Erythroblast (primary cell): ENCODE data around the gene ATG2B.

Experiments
- DNase-seq, 2 experiments: peaks; one replicate each; lab custom pipeline; 2025; lab: John Stamatoyannopoulos, UW
- GATA1 ChIP-seq: IDR thresholded peaks from 2 replicates; pipeline ENCODE4 v1.6.1; 2011; ENCODE audit warnings: low read depth, mild to moderate bottlenecking, control low read depth, low read length, moderate library complexity
- POLR2A ChIP-seq: IDR thresholded peaks from 2 replicates; pipeline ENCODE4 v1.6.1; 2011; ENCODE audit warnings: mild to moderate bottlenecking, low read length

ATG2B gene

DNA sequence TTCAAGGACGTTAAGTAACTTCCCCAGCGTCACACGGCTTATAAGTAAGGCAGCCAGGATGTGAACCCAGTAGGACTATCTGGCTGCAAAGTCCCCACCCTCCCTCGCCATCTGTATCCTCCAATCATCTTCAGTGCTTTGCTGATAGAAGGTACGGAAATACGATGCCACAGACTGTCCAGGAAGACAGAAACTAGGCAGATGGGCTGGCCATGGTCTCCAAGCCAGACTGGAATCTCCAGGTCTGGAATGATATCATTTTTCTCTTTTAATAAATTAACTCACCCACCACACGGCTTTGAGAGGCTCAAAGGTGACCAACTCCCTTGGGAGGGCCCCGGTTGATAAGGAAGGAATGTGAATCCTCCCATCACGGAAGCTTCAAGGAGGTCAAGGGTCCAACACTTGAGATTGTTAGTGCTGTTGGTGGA is 123.4 kb downstream of the ATG2B start:
- DNase-seq: no peak
- TF ChIP-seq POLR2A: no peak
- TF ChIP-seq GATA1: no peak

DNA sequence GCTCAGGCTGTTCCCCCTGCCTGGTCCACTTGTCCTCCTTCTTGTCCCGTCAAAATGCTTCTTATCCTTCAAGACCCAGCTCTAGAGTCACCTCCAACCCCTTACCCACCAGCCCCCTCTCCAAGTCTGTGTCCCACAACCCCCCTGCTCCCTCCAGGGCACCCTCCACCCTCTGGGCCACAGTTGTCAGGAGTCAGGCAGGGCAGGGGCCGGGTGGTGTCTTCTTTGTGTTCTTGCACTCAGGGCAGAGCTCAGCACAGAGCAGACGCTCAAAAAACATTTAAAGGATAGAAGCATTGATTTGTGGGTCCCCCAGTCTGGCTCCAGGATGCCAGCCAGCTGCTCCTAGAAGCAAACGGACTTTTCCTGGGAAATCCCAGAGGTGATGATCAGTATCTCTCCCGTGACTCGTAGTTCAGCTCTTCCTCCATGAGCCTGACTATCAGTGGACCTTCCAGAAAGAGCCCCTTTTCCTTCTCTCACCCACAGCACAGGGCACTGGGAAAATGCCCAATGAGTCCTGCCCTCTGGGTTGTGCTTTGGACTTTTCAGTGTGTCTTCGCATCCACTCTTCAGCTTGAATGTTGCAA is 124.4 kb downstream of the ATG2B start:
- no peak for DNase-seq
- no peak for TF ChIP-seq GATA1
- no peak for TF ChIP-seq POLR2A

GRCh38 chr14:96237641-96238040 is 125.5 kb downstream of the ATG2B start:
- DNase-seq: no peak
- TF ChIP-seq GATA1 (no peak), POLR2A (no peak)

DNA sequence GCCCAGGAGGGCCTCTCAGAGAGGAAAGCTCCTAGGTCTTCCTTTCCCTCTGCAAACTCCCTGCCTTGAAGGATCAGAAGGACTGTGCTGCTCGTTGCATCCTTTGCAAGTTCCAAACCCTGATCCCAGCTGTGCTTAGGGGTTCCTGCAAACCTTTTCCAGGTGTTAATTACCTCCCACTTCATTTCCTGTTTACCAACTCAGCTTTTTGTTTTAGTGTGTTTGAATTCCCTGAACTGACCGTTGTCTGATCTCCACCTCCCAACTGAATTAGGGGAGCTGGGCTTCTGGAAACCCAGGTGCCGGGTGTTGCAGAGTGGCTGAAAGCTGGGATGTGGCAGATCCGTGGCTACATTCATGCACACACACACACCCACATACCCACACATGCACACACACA is 127.7 kb downstream of the ATG2B start:
- no peak for TF ChIP-seq GATA1
- TF ChIP-seq POLR2A: no peak
- no peak for DNase-seq

GRCh38 chr14:96233661-96234060 is 129.5 kb downstream of the ATG2B start:
- DNase-seq: no peak

GRCh38 chr14:96232506-96232905 is 130.6 kb downstream of the ATG2B start:
- no peak for DNase-seq
- TF ChIP-seq GATA1 (no peak), POLR2A (no peak)

More at GRCh38 chr14:96233661-96234060, 129.5 kb downstream of the ATG2B start:
- no peak for TF ChIP-seq GATA1
- TF ChIP-seq POLR2A: no peak

DNA sequence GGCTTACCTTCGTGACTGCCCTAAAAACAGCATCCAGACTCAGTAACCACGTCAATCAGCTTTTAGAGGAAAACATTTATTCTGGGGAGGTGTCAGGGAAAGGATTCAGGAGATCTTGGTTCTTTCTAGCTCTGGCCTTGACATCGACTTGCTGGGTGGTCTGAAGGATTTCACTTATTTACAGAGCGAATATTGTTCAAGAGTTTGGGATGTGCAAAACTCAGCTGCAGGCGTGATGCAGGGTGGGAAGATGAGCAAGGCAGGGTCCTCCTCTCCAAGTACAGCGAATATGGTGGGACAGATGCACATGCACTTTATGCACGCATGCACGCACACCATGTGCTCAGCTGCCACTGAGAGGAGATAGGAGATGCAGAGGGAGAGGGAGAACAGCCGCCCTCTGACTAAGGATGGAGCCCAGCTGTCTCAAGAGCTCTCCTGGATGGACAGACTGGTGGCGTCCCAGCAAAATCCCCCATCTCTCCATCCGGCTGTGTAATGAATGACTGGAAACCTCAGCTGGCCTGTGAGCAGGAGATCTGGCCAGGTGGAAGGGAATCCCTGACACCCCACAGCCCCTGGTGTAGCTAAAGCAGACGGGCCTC is 131.5 kb downstream of the ATG2B start:
- TF ChIP-seq GATA1 (no peak), POLR2A (no peak)
- no peak for DNase-seq

- no peak for TF ChIP-seq GATA1
- no peak for DNase-seq
Measured at GRCh38 chr14:96231056-96231455, 132.1 kb downstream of the ATG2B start.

GRCh38 chr14:96229315-96229714 is 133.8 kb downstream of the ATG2B start:
- DNase-seq: no peak
- TF ChIP-seq POLR2A (no peak), GATA1 (no peak)
